ENCODE results near the gene DYNC2H1.

Gene DYNC2H1

GRCh38 chr11:103108933-103109817, at the start of gene DYNC2H1:
Gene DYNC2H1, plus strand, starts transcription at chr11:103109426. Its CDS starts 149 bp downstream, at chr11:103109575.
- DNase-seq (ENCODE audit: low read depth, low spot score): peak; percentile 69

- DNase-seq (ENCODE audit: low read depth, low spot score): no peak
Measured at GRCh38 chr11:103061656-103062055, 47.6 kb upstream of the DYNC2H1 start.

- no peak for DNase-seq (ENCODE audit: low read depth, low spot score)
Measured at GRCh38 chr11:103067118-103067517, 42.1 kb upstream of the DYNC2H1 start.

GRCh38 chr11:103069367-103069766, 39.9 kb upstream of the DYNC2H1 start:
- DNase-seq (ENCODE audit: low read depth, low spot score): no peak

GRCh38 chr11:103070142-103070541, 39.1 kb upstream of the DYNC2H1 start:
- DNase-seq (ENCODE audit: low read depth, low spot score): no peak

- DNase-seq (ENCODE audit: low read depth, low spot score): no peak
Measured at GRCh38 chr11:103071008-103071407, 38.2 kb upstream of the DYNC2H1 start.

- no peak for DNase-seq (ENCODE audit: low read depth, low spot score)
Measured at GRCh38 chr11:103076361-103076760, 32.9 kb upstream of the DYNC2H1 start.

- DNase-seq (ENCODE audit: low read depth, low spot score): no peak
Measured at GRCh38 chr11:103077554-103077953, 31.7 kb upstream of the DYNC2H1 start.

GRCh38 chr11:103078710-103079109, 30.5 kb upstream of the DYNC2H1 start:
- no peak for DNase-seq (ENCODE audit: low read depth, low spot score)

GRCh38 chr11:103079833-103080232, 29.4 kb upstream of the DYNC2H1 start:
- DNase-seq (ENCODE audit: low read depth, low spot score): no peak

GRCh38 chr11:103085758-103086365, 23.4 kb upstream of the DYNC2H1 start:
- no peak for DNase-seq (ENCODE audit: low read depth, low spot score)

- DNase-seq (ENCODE audit: low read depth, low spot score): no peak
Measured at GRCh38 chr11:103086461-103086860, 22.8 kb upstream of the DYNC2H1 start.

- DNase-seq (ENCODE audit: low read depth, low spot score): no peak
Measured at GRCh38 chr11:103091064-103091800, 18.0 kb upstream of the DYNC2H1 start.

GRCh38 chr11:103091801-103092524, 17.3 kb upstream of the DYNC2H1 start, which contains the start of gene DCUN1D5:
Gene DCUN1D5, minus strand, starts transcription at chr11:103092160. Its CDS starts 288 bp downstream, at chr11:103091872.
- peak; percentile 82 for DNase-seq (ENCODE audit: low read depth, low spot score)

- no peak for DNase-seq (ENCODE audit: low read depth, low spot score)
Measured at GRCh38 chr11:103097279-103097678, 11.9 kb upstream of the DYNC2H1 start.

GRCh38 chr11:103109818-103110388, 677 bp downstream of the DYNC2H1 start:
- DNase-seq (ENCODE audit: low read depth, low spot score): no peak

GRCh38 chr11:103110391-103110790, 1.2 kb downstream of the DYNC2H1 start:
- no peak for DNase-seq (ENCODE audit: low read depth, low spot score)

GRCh38 chr11:103111400-103111799, 2.2 kb downstream of the DYNC2H1 start:
- no peak for DNase-seq (ENCODE audit: low read depth, low spot score)

GRCh38 chr11:103112364-103112763, 3.1 kb downstream of the DYNC2H1 start:
- DNase-seq (ENCODE audit: low read depth, low spot score): no peak

- DNase-seq (ENCODE audit: low read depth, low spot score): no peak
Measured at GRCh38 chr11:103114836-103115235, 5.6 kb downstream of the DYNC2H1 start.

GRCh38 chr11:103125462-103125861, 16.2 kb downstream of the DYNC2H1 start:
- DNase-seq (ENCODE audit: low read depth, low spot score): no peak

Measured in smooth muscle cell of the brain vasculature (primary cell).